Stimulated activated naive CD8-positive, alpha-beta T cell treated with anti-CD3 and anti-CD28 coated beads, Interleukin-15, Interleukin-2, amounts not matched to agents 100 U/mL and 50 U/mL, for 24 hours (primary cell): ENCODE results near the gene NTM.
"Not testable (repeated sequence)": the region's sequence is repeated elsewhere in the genome, so short reads cannot be mapped to it uniquely, and the experiment has no call there.

Experiments used
- ATAC-seq: fragments of 150-1000 bp; cut with Tn5 transposase; one replicate; pipeline ENCODE4 v1.10.0; 2021
- DNase-seq: peaks from one replicate; pipeline ENCODE4 v3.0.0; 2021

The NTM gene

DNA sequence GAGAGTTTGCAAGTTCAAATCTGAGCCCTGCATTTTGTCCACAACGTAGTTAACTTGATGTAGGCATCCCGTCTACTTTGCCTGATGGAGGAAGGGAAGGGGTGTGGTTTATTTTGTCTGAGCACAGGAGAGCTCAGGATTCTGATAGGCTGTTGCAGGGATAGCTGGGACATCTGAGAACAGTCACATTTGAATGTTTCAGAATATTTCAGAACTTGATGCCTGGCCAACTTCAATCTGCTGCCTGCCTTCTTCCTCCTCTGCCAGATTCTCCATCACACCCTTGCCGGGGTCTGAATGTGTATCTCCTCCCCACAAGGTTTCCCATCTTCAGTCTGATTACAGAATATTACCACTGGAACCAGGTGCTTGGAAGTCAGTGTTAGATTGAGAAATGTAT is 51.6 kb downstream of the NTM start:
- ATAC-seq, result no peak

DNA sequence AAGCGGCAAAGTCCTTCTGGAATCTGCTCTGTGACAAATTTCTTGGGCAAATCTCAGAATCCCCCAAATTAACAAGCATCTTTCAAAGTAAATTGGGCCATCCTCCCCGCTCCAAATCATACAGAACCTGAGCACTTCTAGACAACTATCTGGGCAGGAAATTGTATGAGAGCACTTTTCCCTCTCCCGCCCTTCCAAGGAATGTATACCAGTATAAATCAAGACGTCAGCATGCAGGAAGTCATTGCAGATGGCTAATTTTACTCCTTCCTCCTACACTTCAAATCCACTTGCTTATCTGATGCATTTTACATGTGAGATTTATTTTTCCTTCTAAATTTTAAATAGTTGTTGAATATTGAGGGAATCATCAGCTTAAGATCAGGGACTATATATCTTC is 52.1 kb downstream of the NTM start:
- no peak for ATAC-seq
- DNase-seq, result no peak

More for the DNA sequence above, 51.6 kb downstream of the NTM start:
- DNase-seq, result no peak

DNA sequence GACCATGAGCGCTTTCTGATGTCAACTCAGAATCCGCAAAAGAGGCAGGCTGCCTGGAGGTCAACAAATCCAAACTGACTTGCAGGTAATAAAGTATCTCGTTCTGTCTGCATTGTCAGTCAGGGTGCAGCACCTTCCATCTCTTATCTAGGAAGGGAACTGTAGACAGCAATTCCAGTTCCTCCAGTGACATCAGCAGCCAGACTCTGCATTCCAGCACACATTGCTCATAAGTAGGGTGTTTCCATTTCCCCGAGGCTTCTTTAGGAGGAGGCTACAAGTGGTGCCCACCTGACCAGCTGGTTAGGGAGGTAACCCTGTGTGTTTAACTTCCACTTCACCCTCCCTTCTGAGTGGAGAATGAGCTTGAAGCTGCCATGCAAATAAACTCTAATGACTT is 53.3 kb downstream of the NTM start:
- DNase-seq (no peak), ATAC-seq (no peak)

DNA sequence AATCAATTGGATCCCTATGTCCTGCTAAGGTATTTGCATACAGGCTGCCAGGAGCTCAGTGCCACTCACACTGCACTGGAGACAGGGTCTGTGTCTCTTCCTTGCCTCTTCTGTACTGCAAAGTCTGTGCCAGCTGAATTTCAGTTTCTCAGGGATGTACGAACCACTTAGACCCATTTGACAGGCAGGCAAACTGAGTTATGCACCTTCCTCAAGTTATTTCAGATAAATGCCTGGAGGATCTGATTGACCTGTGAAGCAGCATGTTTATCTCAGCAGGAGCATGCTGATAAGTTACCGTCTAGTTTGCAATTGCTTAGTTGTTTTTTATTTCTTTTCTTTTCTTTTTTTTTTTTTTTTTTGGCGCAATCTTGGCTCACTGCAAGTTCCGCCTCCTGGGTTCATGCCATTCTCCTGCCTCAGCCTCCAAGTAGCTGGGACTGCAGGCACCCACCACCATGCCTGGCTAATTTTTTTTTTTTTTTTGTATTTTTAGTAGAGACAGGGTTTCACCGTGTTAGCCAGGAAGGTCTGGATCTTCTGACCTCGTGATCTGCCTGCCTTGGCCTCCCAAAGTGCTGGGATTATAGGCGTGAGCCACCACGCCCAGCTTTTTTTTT is 54.0 kb downstream of the NTM start:
- not testable (repeated sequence) for ATAC-seq, DNase-seq

GRCh38 chr11:131425285-131425684 is 54.9 kb downstream of the NTM start:
- DNase-seq (no peak), ATAC-seq (no peak)

GRCh38 chr11:131428853-131429252 is 58.4 kb downstream of the NTM start:
- no peak for DNase-seq
- ATAC-seq, result no peak

- DNase-seq (no peak), ATAC-seq (no peak)
Measured at GRCh38 chr11:131430473-131431208, 60.2 kb downstream of the NTM start.

- no peak for DNase-seq
- ATAC-seq, result no peak
Measured at GRCh38 chr11:131441051-131441810, 70.8 kb downstream of the NTM start.

DNA sequence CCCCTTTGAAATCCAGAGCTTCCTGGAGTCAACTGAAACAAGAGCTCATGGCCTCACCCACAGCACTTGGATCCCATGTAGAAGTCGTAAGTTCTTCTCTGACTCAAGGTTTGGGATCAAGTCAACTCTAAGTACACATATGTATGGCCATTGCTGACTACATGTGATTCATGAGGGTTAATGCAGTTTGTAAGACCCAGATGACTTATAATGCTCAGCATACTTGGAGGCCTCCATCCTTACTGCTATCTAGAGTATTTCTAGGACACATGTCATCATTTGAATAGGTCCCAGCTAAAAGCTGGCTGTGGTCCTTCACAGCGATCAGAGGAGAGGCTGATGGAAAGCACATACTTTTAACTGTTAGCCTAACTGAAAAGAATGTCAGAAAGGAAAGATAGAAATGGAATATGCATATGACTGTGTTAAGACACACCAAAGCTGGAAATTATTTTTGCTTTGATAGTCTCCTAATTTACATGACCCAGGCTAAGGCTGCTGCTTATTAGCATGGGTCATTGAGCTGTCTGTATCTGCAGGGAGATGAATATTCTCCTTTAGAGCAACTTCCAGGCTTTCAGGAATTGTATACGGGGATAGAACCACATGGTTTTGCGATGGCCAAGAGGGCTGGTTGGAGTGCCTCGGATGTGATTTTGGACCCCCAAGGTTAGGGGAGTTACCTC is 76.3 kb downstream of the NTM start:
- ATAC-seq (no peak), DNase-seq (no peak)

GRCh38 chr11:131447277-131447815 is 76.9 kb downstream of the NTM start:
- ATAC-seq (no peak), DNase-seq (no peak)

DNA sequence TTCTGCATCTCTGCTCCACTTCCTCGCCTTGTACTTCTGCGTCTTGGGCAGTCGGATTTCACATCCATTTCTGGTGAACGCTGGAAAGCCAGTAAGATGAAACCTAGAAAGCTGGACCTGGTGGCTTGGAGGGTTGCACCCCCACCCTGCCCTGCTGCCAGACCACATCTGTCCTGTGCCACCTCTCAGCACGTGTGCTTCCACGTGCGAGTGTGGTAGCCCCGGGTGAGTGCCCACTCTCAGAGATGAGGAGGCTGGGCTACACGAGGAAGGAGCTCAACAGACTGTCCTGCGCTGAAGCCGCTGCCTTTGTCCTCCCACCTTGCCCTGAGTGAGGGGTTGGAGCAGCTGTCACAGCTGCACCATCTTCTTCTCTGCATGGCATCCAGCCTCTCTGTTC is 77.5 kb downstream of the NTM start:
- no peak for DNase-seq
- no peak for ATAC-seq

GRCh38 chr11:131449036-131450019 is 78.9 kb downstream of the NTM start:
- DNase-seq (no peak), ATAC-seq (no peak)

DNA sequence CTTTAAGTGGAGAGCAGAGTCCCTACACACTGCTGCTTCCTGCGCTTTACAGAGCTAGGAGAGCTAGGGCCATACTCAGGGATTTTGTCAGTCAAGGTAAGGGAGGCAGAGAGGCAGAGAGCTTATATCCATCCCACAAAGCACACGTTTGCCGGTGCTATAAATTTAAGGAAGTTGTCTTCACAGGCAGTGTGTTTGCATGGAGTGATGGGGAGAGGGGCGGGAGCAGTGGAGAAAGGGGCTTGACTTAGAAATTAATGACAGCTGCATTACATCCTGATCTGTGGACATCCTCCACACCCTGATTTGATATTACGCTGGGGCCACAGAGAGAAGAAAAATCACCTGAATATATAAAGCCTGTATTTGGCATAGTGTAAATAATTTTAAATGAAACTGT is 84.1 kb downstream of the NTM start:
- ATAC-seq (no peak), DNase-seq (no peak)

DNA sequence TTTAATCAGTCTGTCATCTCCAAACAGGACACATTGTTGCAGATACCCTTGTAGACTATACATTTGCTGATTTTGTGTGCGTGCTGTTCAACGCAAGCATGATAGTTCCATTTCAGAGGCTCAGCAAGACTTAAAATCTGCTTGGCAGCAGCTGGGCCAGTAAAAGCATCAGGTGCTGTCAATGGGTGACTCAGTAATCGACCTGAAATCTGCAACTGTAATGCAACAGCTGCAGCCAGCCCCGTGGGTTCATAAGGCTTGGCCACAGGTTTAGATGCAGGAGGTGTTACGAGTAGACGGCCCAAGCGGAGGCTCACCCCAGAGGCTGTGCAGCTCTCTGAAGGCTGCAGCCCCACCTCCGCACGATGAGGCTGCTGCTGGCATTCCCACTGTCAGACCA is 84.6 kb downstream of the NTM start:
- no peak for DNase-seq
- ATAC-seq, result no peak

DNA sequence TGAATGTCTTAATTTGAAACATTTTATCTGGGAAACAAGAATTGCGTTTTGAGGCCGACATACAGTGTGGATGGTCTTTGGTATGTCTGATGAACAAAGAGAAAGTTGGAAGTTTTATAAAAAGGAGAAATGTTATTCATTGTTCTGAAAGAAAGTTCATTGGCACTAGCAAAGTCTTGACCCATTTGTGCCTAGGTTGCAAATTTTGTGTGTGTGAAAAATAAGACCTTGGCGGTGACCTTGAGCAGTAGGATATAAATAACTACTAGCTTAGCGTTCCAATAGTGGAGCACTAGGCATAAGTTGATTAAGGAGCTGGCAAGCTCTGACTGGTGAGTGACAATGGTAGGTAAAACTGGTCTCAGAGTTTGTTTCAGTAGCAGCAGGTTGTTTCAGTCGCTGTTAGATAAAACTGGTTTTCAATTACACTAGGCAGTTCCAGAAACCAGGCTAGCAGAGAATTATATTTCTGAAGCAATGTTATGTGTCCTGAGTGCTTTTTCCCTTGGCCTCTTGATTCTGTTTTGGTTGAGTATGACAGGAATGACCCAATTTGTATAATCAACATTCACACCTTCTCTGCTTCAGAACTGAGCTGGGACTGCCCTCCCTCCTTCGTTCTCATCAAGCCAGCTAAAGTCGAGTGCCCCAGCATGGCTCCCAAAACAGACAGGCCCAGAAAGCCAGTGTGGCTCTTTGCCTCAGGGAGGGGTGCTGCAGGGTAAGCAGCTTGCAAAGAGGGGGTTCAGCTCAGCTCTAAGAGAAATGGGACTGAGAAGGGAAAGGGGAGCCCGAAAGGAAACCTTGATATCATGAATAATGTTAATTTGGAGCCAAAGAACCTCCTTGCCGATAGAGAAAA is 85.7 kb downstream of the NTM start:
- DNase-seq (no peak), ATAC-seq (no peak)

GRCh38 chr11:131457163-131457562 is 86.7 kb downstream of the NTM start:
- ATAC-seq (no peak), DNase-seq (no peak)

DNA sequence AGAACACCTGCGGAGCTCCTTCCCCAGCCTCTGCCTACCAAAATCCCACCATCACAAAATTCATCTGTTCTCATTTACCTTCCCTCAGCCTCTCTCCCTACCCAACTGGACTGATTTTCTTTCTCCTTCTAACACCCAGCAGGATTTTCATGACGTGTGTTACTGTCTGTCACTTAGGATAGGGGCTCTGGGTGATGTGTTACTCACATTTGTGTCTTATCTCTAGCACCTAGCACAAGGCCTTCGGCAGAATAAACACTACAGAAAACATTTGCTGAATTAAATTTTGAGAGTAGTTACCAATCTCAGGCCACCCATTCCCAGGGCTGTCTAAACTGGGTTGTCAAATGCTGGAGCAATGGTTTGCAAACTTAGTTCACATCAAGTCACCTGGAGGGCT is 88.0 kb downstream of the NTM start:
- ATAC-seq (no peak), DNase-seq (no peak)

- ATAC-seq, result no peak
- no peak for DNase-seq
Measured at GRCh38 chr11:131460931-131461330, 90.5 kb downstream of the NTM start.

GRCh38 chr11:131462622-131463021 is 92.2 kb downstream of the NTM start:
- no peak for DNase-seq
- ATAC-seq, result no peak

DNA sequence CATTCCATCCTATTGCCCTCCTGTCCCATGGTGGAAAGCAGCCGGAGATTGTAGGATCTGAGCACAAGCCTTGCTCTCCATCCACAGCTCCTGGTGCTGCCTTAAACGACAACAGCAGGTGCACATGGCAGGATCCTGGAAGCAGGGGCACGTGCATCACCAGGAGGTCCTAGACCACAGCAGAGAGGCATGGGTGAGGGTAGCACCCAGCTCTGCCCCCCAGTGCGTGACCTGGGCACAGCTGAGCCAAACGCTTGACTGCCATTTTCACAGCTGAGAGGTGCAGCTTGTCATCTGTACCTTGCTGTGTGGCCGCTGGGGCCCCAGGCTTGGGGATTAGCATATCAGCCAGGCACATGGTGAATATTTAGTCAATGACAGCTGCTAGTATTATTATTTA is 92.7 kb downstream of the NTM start:
- ATAC-seq (no peak), DNase-seq (no peak)
